ENCODE data around the gene IER3. TPM values are rescaled to one million over a fixed set of nuclear protein-coding genes. Genes with fewer than 3 reads are reported as not detected.

Gene IER3
- total and polyA plus RNA-seq, 4 donors = 1.3 to 8.1 (median 6.7) TPM

DNA sequence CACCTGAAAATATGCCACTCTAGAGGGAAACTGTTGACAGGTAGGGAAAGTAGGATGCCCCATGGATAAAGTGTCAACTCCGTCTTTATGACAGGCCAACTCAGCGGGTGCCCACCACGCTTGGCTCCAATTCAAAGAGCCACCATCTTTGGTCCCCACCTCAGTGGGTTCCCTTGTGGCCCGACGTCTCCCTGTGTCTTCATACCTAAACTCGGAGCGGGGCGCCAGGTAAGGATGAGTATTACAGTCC lies 27.5 kb downstream of the IER3 start:
- WGBS = 1% methylated on average over 8 of the region's 8 CpGs
- H3K4me1 ChIP-seq (ENCODE audit: control insufficient read depth in 4 of 4, insufficient read depth in 4 of 4, low read length in 3 of 4) = peaks cover 4 to 17% (median 15%) of the 10 kb centered on the region in 4 donors
- peak overlapping the region; percentile 78 to 90 for H3K27ac ChIP-seq (ENCODE audit: low read depth in 1 of 2, low read length in 2 of 2)

DNA sequence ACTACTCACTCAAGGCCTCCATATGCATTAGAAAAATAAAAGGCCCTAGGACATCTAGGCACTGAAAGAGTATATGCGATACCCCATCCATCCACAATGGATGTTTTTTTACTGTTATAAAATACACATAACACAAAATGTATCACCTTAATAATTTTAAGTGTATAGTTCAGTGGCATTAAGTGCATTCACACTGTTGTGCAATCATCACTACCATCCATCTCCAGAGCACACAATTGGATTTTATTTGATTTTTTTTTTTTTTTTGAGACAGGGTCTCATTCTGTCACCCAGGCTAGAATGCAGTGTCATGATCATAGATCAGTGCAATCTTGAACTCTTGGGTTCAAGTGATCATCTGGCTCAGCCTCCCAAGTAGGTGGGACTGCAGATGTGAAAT lies 30.1 kb downstream of the IER3 start:
- WGBS = 93% methylated on average over 1 of the region's 1 CpG
- no peak for DNase-seq (ENCODE audit: low spot score)
- Histone ChIP-seq H3K9me3 (ENCODE audit: control insufficient read depth in 4 of 4, low read length in 3 of 4) (no peaks in the 10 kb centered on the region), H3K36me3 (ENCODE audit: control insufficient read depth in 4 of 4, insufficient read depth in 3 of 4, low read depth in 1 of 4, low read length in 3 of 4) (peaks cover 2 to 32% (median 23%) of the 10 kb centered on the region in 4 donors), H3K27ac (ENCODE audit: low read depth in 1 of 2, low read length in 2 of 2) (no peak overlapping the region), H3K4me3 (ENCODE audit: low read depth in 1 of 3, low read length in 3 of 3) (no peak overlapping the region), H3K9ac (ENCODE audit: low read depth in 1 of 2, low read length in 2 of 2) (no peak overlapping the region), H3K4me1 (ENCODE audit: control insufficient read depth in 4 of 4, insufficient read depth in 4 of 4, low read length in 3 of 4) (peaks cover 6 to 21% (median 13%) of the 10 kb centered on the region in 4 donors), H3K27me3 (ENCODE audit: control insufficient read depth in 4 of 4, insufficient read depth in 4 of 4, low read length in 3 of 4) (no peaks in the 10 kb centered on the region)
- TF ChIP-seq FOXA1 (IDR thresholded peaks at IDR 0.05) = no peak
- TF ChIP-seq EGR1 (IDR thresholded peaks at IDR 0.05; ENCODE audit: low read depth in 2 of 2) = no peak
- TF ChIP-seq YY1 (IDR thresholded peaks at IDR 0.05) = no peak
- TF ChIP-seq, protein P1, sequence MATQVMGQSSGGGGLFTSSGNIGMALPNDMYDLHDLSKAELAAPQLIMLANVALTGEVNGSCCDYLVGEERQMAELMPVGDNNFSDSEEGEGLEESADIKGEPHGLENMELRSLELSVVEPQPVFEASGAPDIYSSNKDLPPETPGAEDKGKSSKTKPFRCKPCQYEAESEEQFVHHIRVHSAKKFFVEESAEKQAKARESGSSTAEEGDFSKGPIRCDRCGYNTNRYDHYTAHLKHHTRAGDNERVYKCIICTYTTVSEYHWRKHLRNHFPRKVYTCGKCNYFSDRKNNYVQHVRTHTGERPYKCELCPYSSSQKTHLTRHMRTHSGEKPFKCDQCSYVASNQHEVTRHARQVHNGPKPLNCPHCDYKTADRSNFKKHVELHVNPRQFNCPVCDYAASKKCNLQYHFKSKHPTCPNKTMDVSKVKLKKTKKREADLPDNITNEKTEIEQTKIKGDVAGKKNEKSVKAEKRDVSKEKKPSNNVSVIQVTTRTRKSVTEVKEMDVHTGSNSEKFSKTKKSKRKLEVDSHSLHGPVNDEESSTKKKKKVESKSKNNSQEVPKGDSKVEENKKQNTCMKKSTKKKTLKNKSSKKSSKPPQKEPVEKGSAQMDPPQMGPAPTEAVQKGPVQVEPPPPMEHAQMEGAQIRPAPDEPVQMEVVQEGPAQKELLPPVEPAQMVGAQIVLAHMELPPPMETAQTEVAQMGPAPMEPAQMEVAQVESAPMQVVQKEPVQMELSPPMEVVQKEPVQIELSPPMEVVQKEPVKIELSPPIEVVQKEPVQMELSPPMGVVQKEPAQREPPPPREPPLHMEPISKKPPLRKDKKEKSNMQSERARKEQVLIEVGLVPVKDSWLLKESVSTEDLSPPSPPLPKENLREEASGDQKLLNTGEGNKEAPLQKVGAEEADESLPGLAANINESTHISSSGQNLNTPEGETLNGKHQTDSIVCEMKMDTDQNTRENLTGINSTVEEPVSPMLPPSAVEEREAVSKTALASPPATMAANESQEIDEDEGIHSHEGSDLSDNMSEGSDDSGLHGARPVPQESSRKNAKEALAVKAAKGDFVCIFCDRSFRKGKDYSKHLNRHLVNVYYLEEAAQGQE (IDR thresholded peaks at IDR 0.05) = no peak
- TF ChIP-seq, protein P2, sequence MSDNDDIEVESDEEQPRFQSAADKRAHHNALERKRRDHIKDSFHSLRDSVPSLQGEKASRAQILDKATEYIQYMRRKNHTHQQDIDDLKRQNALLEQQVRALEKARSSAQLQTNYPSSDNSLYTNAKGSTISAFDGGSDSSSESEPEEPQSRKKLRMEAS (IDR thresholded peaks at IDR 0.05) = no peak
- TF ChIP-seq RXRA (IDR thresholded peaks at IDR 0.05) = no peak
- no peak for TF ChIP-seq GABPA (IDR thresholded peaks at IDR 0.05 in 1 of 2, conservative IDR thresholded peaks at IDR 0.05 in 1 of 2)
- TF ChIP-seq, protein P3, sequence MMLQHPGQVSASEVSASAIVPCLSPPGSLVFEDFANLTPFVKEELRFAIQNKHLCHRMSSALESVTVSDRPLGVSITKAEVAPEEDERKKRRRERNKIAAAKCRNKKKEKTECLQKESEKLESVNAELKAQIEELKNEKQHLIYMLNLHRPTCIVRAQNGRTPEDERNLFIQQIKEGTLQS (IDR thresholded peaks at IDR 0.05) = no peak
- no peak for TF ChIP-seq HNF4A (conservative IDR thresholded peaks at IDR 0.05)

More for the DNA sequence above, 27.5 kb downstream of the IER3 start:
- Histone ChIP-seq H3K9ac (ENCODE audit: low read depth in 1 of 2, low read length in 2 of 2) (peak overlapping the region; percentile 61 to 68), H3K4me3 (ENCODE audit: low read depth in 1 of 3, low read length in 3 of 3) (peak overlapping the region; percentile 65 to 75 (median 67)), H3K27me3 (ENCODE audit: control insufficient read depth in 4 of 4, insufficient read depth in 4 of 4, low read length in 3 of 4) (no peaks in the 10 kb centered on the region), H3K36me3 (ENCODE audit: control insufficient read depth in 4 of 4, insufficient read depth in 3 of 4, low read depth in 1 of 4, low read length in 3 of 4) (peaks cover 2 to 24% (median 20%) of the 10 kb centered on the region in 4 donors), H3K9me3 (ENCODE audit: control insufficient read depth in 4 of 4, low read length in 3 of 4) (no peaks in the 10 kb centered on the region)
- TF ChIP-seq RAD21 (IDR thresholded peaks at IDR 0.05) = no peak
- TF ChIP-seq EGR1 (IDR thresholded peaks at IDR 0.05; ENCODE audit: low read depth in 2 of 2) = no peak
- TF ChIP-seq YY1 (IDR thresholded peaks at IDR 0.05) = no peak
- no peak for TF ChIP-seq JUND (IDR thresholded peaks at IDR 0.05)
- TF ChIP-seq, protein P4, sequence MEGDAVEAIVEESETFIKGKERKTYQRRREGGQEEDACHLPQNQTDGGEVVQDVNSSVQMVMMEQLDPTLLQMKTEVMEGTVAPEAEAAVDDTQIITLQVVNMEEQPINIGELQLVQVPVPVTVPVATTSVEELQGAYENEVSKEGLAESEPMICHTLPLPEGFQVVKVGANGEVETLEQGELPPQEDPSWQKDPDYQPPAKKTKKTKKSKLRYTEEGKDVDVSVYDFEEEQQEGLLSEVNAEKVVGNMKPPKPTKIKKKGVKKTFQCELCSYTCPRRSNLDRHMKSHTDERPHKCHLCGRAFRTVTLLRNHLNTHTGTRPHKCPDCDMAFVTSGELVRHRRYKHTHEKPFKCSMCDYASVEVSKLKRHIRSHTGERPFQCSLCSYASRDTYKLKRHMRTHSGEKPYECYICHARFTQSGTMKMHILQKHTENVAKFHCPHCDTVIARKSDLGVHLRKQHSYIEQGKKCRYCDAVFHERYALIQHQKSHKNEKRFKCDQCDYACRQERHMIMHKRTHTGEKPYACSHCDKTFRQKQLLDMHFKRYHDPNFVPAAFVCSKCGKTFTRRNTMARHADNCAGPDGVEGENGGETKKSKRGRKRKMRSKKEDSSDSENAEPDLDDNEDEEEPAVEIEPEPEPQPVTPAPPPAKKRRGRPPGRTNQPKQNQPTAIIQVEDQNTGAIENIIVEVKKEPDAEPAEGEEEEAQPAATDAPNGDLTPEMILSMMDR (IDR thresholded peaks at IDR 0.05; ENCODE audit: low read depth, low read length, missing input control) = no peak
- TF ChIP-seq, protein P3 (IDR thresholded peaks at IDR 0.05) = no peak
- TF ChIP-seq, protein P2 (IDR thresholded peaks at IDR 0.05) = no peak
- no peak for TF ChIP-seq HNF4G (IDR thresholded peaks at IDR 0.05)
- no peak for TF ChIP-seq SP1 (IDR thresholded peaks at IDR 0.05)
- no peak for TF ChIP-seq FOXA1 (IDR thresholded peaks at IDR 0.05)
- TF ChIP-seq TAF1 (conservative IDR thresholded peaks at IDR 0.05) = no peak
- TF ChIP-seq, protein P1 (IDR thresholded peaks at IDR 0.05) = no peak
- no peak for DNase-seq (ENCODE audit: low spot score)

Measured in liver (tissue), 9 donors.